SK-N-SH (cell line): Measurements from ENCODE around the gene LRP1.

ENCODE experiments used
- EP300 ChIP-seq, 2 experiments: IDR thresholded peaks; 2 replicates each; pipeline versions ENCODE4 v1.4.0 to v1.6.1; 2012; ENCODE audit warnings: borderline replicate concordance in 1 of 2, low read depth in 1 of 2, low read length in 1 of 2
- FOXM1 ChIP-seq: IDR thresholded peaks from 2 replicates; pipeline ENCODE4 v1.4.0; 2012; ENCODE audit warnings: low read depth, mild to moderate bottlenecking
- NRF1 ChIP-seq: IDR thresholded peaks from 2 replicates; pipeline ENCODE4 v1.6.1; 2012; ENCODE audit warnings: low read depth, mild to moderate bottlenecking, low read length
- POLR2AphosphoS5 ChIP-seq: IDR thresholded peaks from 2 replicates; pipeline ENCODE4 v1.6.1; 2012; ENCODE audit warnings: low read depth, low read length
- RAD21 ChIP-seq: IDR thresholded peaks from 2 replicates; pipeline ENCODE4 v1.6.1; 2012; ENCODE audit warnings: mild to moderate bottlenecking, low read length
- SMC3 ChIP-seq: IDR thresholded peaks from 2 replicates; pipeline ENCODE4 v1.6.1; 2012; ENCODE audit warnings: low read depth, low read length, improper control_type of control experiment
- TAF1 ChIP-seq: IDR thresholded peaks from 2 replicates; pipeline ENCODE4 v1.6.1; 2012; ENCODE audit warnings: low read depth, mild to moderate bottlenecking, low read length, moderate library complexity, borderline replicate concordance
- TCF12 ChIP-seq: IDR thresholded peaks from 2 replicates; pipeline ENCODE4 v1.4.0; 2012
- YY1 ChIP-seq: IDR thresholded peaks from 2 replicates; pipeline ENCODE4 v1.4.0; 2012; ENCODE audit warnings: low read depth, mild to moderate bottlenecking
- TF ChIP-seq, protein P1 (sequence below): fragments of 200-600 bp; sonication (generic); IDR thresholded peaks from 2 replicates; pipeline ENCODE4 v1.6.1; 2017; ENCODE audit warnings: antibody characterized with exemption, mild to moderate bottlenecking, moderate library complexity
- TF ChIP-seq, protein P2 (sequence below): IDR thresholded peaks from 2 replicates; pipeline ENCODE4 v1.6.1; 2012; ENCODE audit warnings: mild to moderate bottlenecking, low read depth, low read length, moderate library complexity

DNA sequence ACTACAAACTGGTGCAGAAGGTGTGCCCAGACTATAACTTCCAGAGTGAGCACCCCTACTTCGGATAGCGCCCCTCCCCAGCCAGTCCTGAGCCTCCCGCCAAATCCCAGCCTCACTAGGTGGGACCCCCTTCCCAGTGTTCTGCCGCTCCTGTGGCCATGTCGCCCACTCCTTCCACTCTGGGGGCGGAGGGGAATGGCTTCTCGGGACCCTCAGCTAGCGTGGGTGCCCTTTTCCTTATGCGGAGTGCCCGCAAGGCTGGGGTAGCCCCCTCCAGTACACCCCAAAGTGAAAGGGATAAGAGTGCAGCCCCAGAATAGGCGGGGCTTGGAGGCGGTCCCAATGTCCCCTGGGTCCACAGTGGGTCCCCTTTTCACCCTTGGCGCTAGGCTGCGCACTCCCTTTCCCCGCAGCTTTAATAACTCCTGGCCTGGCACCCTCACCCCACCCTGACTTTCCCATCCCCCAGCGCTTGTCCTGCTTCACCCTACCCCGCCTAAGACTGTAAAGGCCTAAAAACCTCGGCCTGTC is 97.5 kb downstream of the LRP1 start:
- TF ChIP-seq, protein P1, sequence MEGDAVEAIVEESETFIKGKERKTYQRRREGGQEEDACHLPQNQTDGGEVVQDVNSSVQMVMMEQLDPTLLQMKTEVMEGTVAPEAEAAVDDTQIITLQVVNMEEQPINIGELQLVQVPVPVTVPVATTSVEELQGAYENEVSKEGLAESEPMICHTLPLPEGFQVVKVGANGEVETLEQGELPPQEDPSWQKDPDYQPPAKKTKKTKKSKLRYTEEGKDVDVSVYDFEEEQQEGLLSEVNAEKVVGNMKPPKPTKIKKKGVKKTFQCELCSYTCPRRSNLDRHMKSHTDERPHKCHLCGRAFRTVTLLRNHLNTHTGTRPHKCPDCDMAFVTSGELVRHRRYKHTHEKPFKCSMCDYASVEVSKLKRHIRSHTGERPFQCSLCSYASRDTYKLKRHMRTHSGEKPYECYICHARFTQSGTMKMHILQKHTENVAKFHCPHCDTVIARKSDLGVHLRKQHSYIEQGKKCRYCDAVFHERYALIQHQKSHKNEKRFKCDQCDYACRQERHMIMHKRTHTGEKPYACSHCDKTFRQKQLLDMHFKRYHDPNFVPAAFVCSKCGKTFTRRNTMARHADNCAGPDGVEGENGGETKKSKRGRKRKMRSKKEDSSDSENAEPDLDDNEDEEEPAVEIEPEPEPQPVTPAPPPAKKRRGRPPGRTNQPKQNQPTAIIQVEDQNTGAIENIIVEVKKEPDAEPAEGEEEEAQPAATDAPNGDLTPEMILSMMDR: no peak
- TF ChIP-seq NRF1 (no peak), RAD21 (no peak), SMC3 (no peak), TCF12 (no peak), EP300 (IDR thresholded peaks at IDR 0.05; ENCODE audit: borderline replicate concordance in 1 of 2, low read depth in 1 of 2, low read length in 1 of 2) (no peak), TAF1 (no peak), FOXM1 (no peak), YY1 (no peak), POLR2AphosphoS5 (no peak)
- TF ChIP-seq, protein P2, sequence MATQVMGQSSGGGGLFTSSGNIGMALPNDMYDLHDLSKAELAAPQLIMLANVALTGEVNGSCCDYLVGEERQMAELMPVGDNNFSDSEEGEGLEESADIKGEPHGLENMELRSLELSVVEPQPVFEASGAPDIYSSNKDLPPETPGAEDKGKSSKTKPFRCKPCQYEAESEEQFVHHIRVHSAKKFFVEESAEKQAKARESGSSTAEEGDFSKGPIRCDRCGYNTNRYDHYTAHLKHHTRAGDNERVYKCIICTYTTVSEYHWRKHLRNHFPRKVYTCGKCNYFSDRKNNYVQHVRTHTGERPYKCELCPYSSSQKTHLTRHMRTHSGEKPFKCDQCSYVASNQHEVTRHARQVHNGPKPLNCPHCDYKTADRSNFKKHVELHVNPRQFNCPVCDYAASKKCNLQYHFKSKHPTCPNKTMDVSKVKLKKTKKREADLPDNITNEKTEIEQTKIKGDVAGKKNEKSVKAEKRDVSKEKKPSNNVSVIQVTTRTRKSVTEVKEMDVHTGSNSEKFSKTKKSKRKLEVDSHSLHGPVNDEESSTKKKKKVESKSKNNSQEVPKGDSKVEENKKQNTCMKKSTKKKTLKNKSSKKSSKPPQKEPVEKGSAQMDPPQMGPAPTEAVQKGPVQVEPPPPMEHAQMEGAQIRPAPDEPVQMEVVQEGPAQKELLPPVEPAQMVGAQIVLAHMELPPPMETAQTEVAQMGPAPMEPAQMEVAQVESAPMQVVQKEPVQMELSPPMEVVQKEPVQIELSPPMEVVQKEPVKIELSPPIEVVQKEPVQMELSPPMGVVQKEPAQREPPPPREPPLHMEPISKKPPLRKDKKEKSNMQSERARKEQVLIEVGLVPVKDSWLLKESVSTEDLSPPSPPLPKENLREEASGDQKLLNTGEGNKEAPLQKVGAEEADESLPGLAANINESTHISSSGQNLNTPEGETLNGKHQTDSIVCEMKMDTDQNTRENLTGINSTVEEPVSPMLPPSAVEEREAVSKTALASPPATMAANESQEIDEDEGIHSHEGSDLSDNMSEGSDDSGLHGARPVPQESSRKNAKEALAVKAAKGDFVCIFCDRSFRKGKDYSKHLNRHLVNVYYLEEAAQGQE: no peak
